Measurements from ENCODE around the gene SDE2.
"Not testable (repeated sequence)": the region's sequence is repeated elsewhere in the genome, so short reads cannot be mapped to it uniquely, and the experiment has no call there.

SDE2 gene

GRCh38 chr1:226001963-226002666 lies 3.0 kb upstream of the SDE2 start:
- Mint-ChIP-seq H3K9me3 (no peaks in the 10 kb centered on the region), H3K27me3 (no peaks in the 10 kb centered on the region), H3K36me3 (ENCODE audit: low read depth) (peaks cover 6% of the 10 kb centered on the region), H3K4me3 (peak overlapping the region; percentile 52), H3K27ac (peak overlapping the region; percentile 96), H3K4me1 (ENCODE audit: low read depth) (peaks cover 42% of the 10 kb centered on the region)
- intact Hi-C loops (cut with micrococcal nuclease) = loop anchor here (1.0 kb wide), 3 partner anchors 27 to 60 kb away; partner anchors contain the start of gene H3-3A

GRCh38 chr1:226001088-226001487 lies 1.9 kb upstream of the SDE2 start:
- Mint-ChIP-seq H3K27me3 (no peaks in the 10 kb centered on the region), H3K27ac (peak overlapping the region; percentile 96), H3K9me3 (no peaks in the 10 kb centered on the region), H3K36me3 (ENCODE audit: low read depth) (peaks cover 13% of the 10 kb centered on the region), H3K4me3 (no peak overlapping the region), H3K4me1 (ENCODE audit: low read depth) (peaks cover 42% of the 10 kb centered on the region)
- intact Hi-C loops (cut with micrococcal nuclease) = no loop called here

- H3K27me3 Mint-ChIP-seq; intact Hi-C loops (cut with micrococcal nuclease); H3K9me3 Mint-ChIP-seq; H3K4me3 Mint-ChIP-seq: not testable (repeated sequence)
- Mint-ChIP-seq H3K4me1 (ENCODE audit: low read depth) (peaks cover 47% of the 10 kb centered on the region), H3K36me3 (ENCODE audit: low read depth) (peaks cover 16% of the 10 kb centered on the region), H3K27ac (peak overlapping the region; percentile 96)
Observed at GRCh38 chr1:226000493-226001081, 1.4 kb upstream of the SDE2 start.

GRCh38 chr1:225999912-226000337 lies 782 bp upstream of the SDE2 start:
- Mint-ChIP-seq H3K4me3 (peak overlapping the region; percentile 100), H3K4me1 (ENCODE audit: low read depth) (peaks cover 47% of the 10 kb centered on the region), H3K9me3 (no peaks in the 10 kb centered on the region), H3K27me3 (no peaks in the 10 kb centered on the region), H3K27ac (peak overlapping the region; percentile 96), H3K36me3 (ENCODE audit: low read depth) (peaks cover 21% of the 10 kb centered on the region)
- intact Hi-C loops (cut with micrococcal nuclease) = loop anchor here (1.0 to 5.0 kb wide), 3 partner anchors 110 to 187 kb away; partner anchors contain the start of gene ACBD3

- intact Hi-C loops (cut with micrococcal nuclease) = loop anchor here (1.0 to 5.0 kb wide), 3 partner anchors 112 to 189 kb away; partner anchors contain the start of gene ACBD3
- H3K36me3 Mint-ChIP-seq (ENCODE audit: low read depth) = peaks cover 33% of the 10 kb centered on the region
- H3K4me1 Mint-ChIP-seq (ENCODE audit: low read depth) = peaks cover 45% of the 10 kb centered on the region
- no peaks in the 10 kb centered on the region for H3K27me3 Mint-ChIP-seq
- peak overlapping the region; percentile 96 for H3K27ac Mint-ChIP-seq
- H3K9me3 Mint-ChIP-seq = no peaks in the 10 kb centered on the region
- peak overlapping the region; percentile 100 for H3K4me3 Mint-ChIP-seq
Observed at GRCh38 chr1:225998560-225999226, 450 bp downstream of the SDE2 start.

- no peak overlapping the region for H3K27ac Mint-ChIP-seq
- H3K4me3 Mint-ChIP-seq = no peak overlapping the region
- peaks cover 50% of the 10 kb centered on the region for H3K36me3 Mint-ChIP-seq (ENCODE audit: low read depth)
- H3K4me1 Mint-ChIP-seq (ENCODE audit: low read depth) = peaks cover 29% of the 10 kb centered on the region
- H3K27me3 Mint-ChIP-seq = no peaks in the 10 kb centered on the region
- H3K9me3 Mint-ChIP-seq = no peaks in the 10 kb centered on the region
- intact Hi-C loops (cut with micrococcal nuclease) = loop anchor here (5.0 kb wide), 2 partner anchors 125 to 190 kb away; partner anchors contain the start of gene ACBD3
Observed at GRCh38 chr1:225996946-225997545, 2.1 kb downstream of the SDE2 start.

GRCh38 chr1:225995919-225996864 lies 3.0 kb downstream of the SDE2 start:
- Mint-ChIP-seq H3K27ac (no peak overlapping the region), H3K4me3 (no peak overlapping the region), H3K27me3 (no peaks in the 10 kb centered on the region), H3K4me1 (ENCODE audit: low read depth) (peaks cover 25% of the 10 kb centered on the region), H3K36me3 (ENCODE audit: low read depth) (peaks cover 58% of the 10 kb centered on the region), H3K9me3 (no peaks in the 10 kb centered on the region)
- intact Hi-C loops (cut with micrococcal nuclease) = loop anchor here (5.0 kb wide), 2 partner anchors 126 to 191 kb away; partner anchors contain the start of gene ACBD3

GRCh38 chr1:225990705-225991464 lies 8.3 kb downstream of the SDE2 start:
- H3K27ac Mint-ChIP-seq = no peak overlapping the region
- no peaks in the 10 kb centered on the region for H3K9me3 Mint-ChIP-seq
- peaks cover 9% of the 10 kb centered on the region for H3K4me1 Mint-ChIP-seq (ENCODE audit: low read depth)
- H3K36me3 Mint-ChIP-seq (ENCODE audit: low read depth) = peaks cover 86% of the 10 kb centered on the region
- H3K27me3 Mint-ChIP-seq = no peaks in the 10 kb centered on the region
- no peak overlapping the region for H3K4me3 Mint-ChIP-seq
- intact Hi-C loops (cut with micrococcal nuclease) = no loop called here

GRCh38 chr1:225987491-225988316 lies 11.4 kb downstream of the SDE2 start:
- H3K27me3 Mint-ChIP-seq = no peaks in the 10 kb centered on the region
- peaks cover 6% of the 10 kb centered on the region for H3K4me1 Mint-ChIP-seq (ENCODE audit: low read depth)
- H3K36me3 Mint-ChIP-seq (ENCODE audit: low read depth) = peaks cover 88% of the 10 kb centered on the region
- no peaks in the 10 kb centered on the region for H3K9me3 Mint-ChIP-seq
- no peak overlapping the region for H3K4me3 Mint-ChIP-seq
- intact Hi-C loops (cut with micrococcal nuclease) = no loop called here
- no peak overlapping the region for H3K27ac Mint-ChIP-seq

GRCh38 chr1:225981714-225982113 lies 17.4 kb downstream of the SDE2 start:
- Mint-ChIP-seq H3K27ac (no peak overlapping the region), H3K9me3 (peaks cover 11% of the 10 kb centered on the region), H3K4me3 (no peak overlapping the region), H3K36me3 (ENCODE audit: low read depth) (peaks cover 81% of the 10 kb centered on the region), H3K4me1 (ENCODE audit: low read depth) (peaks cover 24% of the 10 kb centered on the region), H3K27me3 (no peaks in the 10 kb centered on the region)
- intact Hi-C loops (cut with micrococcal nuclease) = no loop called here

GRCh38 chr1:225980005-225980836 lies 18.9 kb downstream of the SDE2 start:
- peaks cover 30% of the 10 kb centered on the region for H3K4me1 Mint-ChIP-seq (ENCODE audit: low read depth)
- no peaks in the 10 kb centered on the region for H3K27me3 Mint-ChIP-seq
- intact Hi-C loops (cut with micrococcal nuclease) = no loop called here
- peaks cover 11% of the 10 kb centered on the region for H3K9me3 Mint-ChIP-seq
- H3K4me3 Mint-ChIP-seq = no peak overlapping the region
- no peak overlapping the region for H3K27ac Mint-ChIP-seq
- peaks cover 71% of the 10 kb centered on the region for H3K36me3 Mint-ChIP-seq (ENCODE audit: low read depth)
